RWPE2 (cell line): ENCODE data around the gene HPD.

ENCODE experiments used
- ATAC-seq: fragments of 200-7000 bp; cut with Tn5 transposase; 3 replicates; pipeline ENCODE4 v1.9.1; 2021; ENCODE audit warnings: low read depth
- DNase-seq: peaks from one replicate; pipeline ENCODE4 v3.0.0-alpha.2; 2020; ENCODE audit warnings: low spot score
- H3K27ac ChIP-seq: fragments of 450-650 bp; 2 replicates; pipeline ENCODE4 v1.5.1; 2017; ENCODE audit warnings: mild to moderate bottlenecking; ENCODE audit not compliant: poor library complexity, severe bottlenecking
- H3K27me3 ChIP-seq: fragments of 250-450 bp; sonication (Bioruptor Pico); 2 replicates; pipeline ENCODE4 v1.5.1; 2021; ENCODE audit warnings: mild to moderate bottlenecking, moderate library complexity; ENCODE audit not compliant: insufficient read depth, poor library complexity, severe bottlenecking
- H3K36me3 ChIP-seq: fragments of 250-450 bp; sonication (Bioruptor Pico); 2 replicates; pipeline ENCODE4 v1.5.1; 2020; ENCODE audit warnings: low read depth, mild to moderate bottlenecking, moderate library complexity
- H3K4me1 ChIP-seq: fragments of 250-450 bp; sonication (Bioruptor Pico); 2 replicates; pipeline ENCODE4 v1.5.1; 2021; ENCODE audit warnings: mild to moderate bottlenecking, moderate library complexity; ENCODE audit not compliant: insufficient read depth, poor library complexity, severe bottlenecking
- H3K4me3 ChIP-seq: fragments of 250-450 bp; sonication (Bioruptor Pico); 2 replicates; pipeline ENCODE4 v1.5.1; 2021; ENCODE audit warnings: mild to moderate bottlenecking, moderate library complexity; ENCODE audit not compliant: severe bottlenecking
- H3K9me3 ChIP-seq: fragments of 250-450 bp; sonication (Bioruptor Pico); 2 replicates; pipeline ENCODE4 v1.5.1; 2021; ENCODE audit warnings: mild to moderate bottlenecking, moderate library complexity; ENCODE audit not compliant: severe bottlenecking
- CTCF ChIP-seq: fragments of 450-650 bp; IDR thresholded peaks from one replicate; pipeline ENCODE4 v1.5.1; 2017; ENCODE audit warnings: mild to moderate bottlenecking, moderate library complexity; ENCODE audit not compliant: poor library complexity, severe bottlenecking

The HPD gene

GRCh38 chr12:121837680-121838079 is 21.0 kb downstream of the HPD start:
- no peak for DNase-seq
- Histone ChIP-seq H3K27ac (no peak overlapping the region), H3K36me3 (no peaks in the 10 kb centered on the region), H3K4me3 (no peak overlapping the region), H3K9me3 (no peaks in the 10 kb centered on the region), H3K27me3 (no peaks in the 10 kb centered on the region), H3K4me1 (no peaks in the 10 kb centered on the region)
- TF ChIP-seq CTCF: no peak
- no peak for ATAC-seq

- no peak overlapping the region for H3K27ac ChIP-seq
- peaks cover 31% of the 10 kb centered on the region for H3K36me3 ChIP-seq
- no peak for ATAC-seq
- no peak for DNase-seq
- H3K4me1 ChIP-seq: no peaks in the 10 kb centered on the region
- H3K4me3 ChIP-seq: no peak overlapping the region
- TF ChIP-seq CTCF: no peak
- H3K27me3 ChIP-seq: no peaks in the 10 kb centered on the region
- no peaks in the 10 kb centered on the region for H3K9me3 ChIP-seq
Measured at GRCh38 chr12:121831571-121832245, 27.0 kb downstream of the HPD start.

GRCh38 chr12:121830588-121831265 is 27.9 kb downstream of the HPD start:
- H3K9me3 ChIP-seq: no peaks in the 10 kb centered on the region
- H3K36me3 ChIP-seq: peaks cover 40% of the 10 kb centered on the region
- H3K27ac ChIP-seq: no peak overlapping the region
- no peak for ATAC-seq
- no peak overlapping the region for H3K4me3 ChIP-seq
- no peaks in the 10 kb centered on the region for H3K4me1 ChIP-seq
- no peak for DNase-seq
- H3K27me3 ChIP-seq: no peaks in the 10 kb centered on the region
- TF ChIP-seq CTCF: no peak

GRCh38 chr12:121830134-121830533 is 28.5 kb downstream of the HPD start:
- H3K9me3 ChIP-seq: no peaks in the 10 kb centered on the region
- DNase-seq (no peak), ATAC-seq (no peak)
- H3K4me3 ChIP-seq: no peak overlapping the region
- no peak for TF ChIP-seq CTCF
- H3K36me3 ChIP-seq: peaks cover 42% of the 10 kb centered on the region
- no peaks in the 10 kb centered on the region for H3K4me1 ChIP-seq
- H3K27ac ChIP-seq: no peak overlapping the region
- H3K27me3 ChIP-seq: no peaks in the 10 kb centered on the region
